HG03135 (cell line): ENCODE data around the gene KRTAP10-7.
"Not testable (repeated sequence)": the region's sequence is repeated elsewhere in the genome, so short reads cannot be mapped to it uniquely, and the experiment has no call there.

Experiments used
- ATAC-seq: cut with Tn5 transposase; IDR thresholded peaks from one replicate; pipeline ENCODE4 v1.9.1; 2021; ENCODE audit warnings: mild to moderate bottlenecking, moderate library complexity; ENCODE audit not compliant: unreplicated experiment

Gene KRTAP10-7

GRCh38 chr21:44590311-44590721 lies 10.1 kb upstream of the KRTAP10-7 start:
- no peak for ATAC-seq

DNA sequence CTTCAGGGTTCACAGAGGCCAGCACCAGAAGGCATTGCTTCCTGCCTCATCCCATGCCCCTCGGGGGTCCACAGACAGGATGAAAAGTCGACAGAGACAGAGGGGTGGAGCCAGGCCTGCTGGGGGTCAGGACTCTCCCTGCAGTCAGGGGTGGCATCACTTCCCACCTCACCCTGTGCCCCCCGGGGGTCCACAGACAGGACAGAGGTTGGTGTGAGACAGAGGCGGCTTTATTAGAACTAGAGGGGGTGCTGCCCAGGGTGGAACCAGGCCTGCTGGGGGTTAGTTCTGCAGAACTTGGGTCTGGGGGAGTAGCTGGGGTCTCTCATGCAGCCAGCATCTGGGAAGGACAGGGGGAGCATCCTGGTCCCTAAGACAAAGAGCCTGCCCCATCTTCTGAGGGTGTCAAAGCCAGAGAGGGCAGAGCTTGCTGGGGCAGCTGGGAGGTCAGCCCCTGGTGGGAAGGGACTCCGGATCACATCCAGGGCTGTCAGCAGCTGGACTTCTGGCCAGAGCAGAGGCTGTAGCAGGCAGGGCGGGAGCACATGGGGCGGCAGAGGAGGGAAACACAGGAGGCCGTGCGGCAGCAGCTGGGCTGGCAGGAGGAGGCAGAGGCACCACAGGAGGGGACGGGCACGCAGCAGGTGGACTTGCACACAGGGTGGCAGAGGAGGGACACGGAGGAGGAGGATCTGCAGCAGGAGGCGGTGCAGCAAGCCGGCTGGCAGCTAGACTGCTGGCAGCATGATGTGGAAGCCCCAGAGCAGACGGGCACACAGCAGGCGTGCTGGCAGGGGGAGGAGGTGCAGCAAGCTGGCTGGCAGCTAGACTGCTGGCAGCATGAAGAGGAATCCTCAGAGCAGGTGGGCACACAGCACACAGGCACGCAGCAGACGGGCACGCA lies 9.2 kb upstream of the KRTAP10-7 start:
- not testable (repeated sequence) for ATAC-seq

GRCh38 chr21:44591801-44592130 lies 8.6 kb upstream of the KRTAP10-7 start:
- not testable (repeated sequence) for ATAC-seq

- no peak for ATAC-seq
These were observed 7.7 kb upstream of the KRTAP10-7 start, which contains the start of gene KRTAP10-6 for GRCh38 chr21:44592446-44593311. TSS of gene KRTAP10-6 (minus strand) at chr21:44592505. CDS start at chr21:44592484, 21 bp downstream.

DNA sequence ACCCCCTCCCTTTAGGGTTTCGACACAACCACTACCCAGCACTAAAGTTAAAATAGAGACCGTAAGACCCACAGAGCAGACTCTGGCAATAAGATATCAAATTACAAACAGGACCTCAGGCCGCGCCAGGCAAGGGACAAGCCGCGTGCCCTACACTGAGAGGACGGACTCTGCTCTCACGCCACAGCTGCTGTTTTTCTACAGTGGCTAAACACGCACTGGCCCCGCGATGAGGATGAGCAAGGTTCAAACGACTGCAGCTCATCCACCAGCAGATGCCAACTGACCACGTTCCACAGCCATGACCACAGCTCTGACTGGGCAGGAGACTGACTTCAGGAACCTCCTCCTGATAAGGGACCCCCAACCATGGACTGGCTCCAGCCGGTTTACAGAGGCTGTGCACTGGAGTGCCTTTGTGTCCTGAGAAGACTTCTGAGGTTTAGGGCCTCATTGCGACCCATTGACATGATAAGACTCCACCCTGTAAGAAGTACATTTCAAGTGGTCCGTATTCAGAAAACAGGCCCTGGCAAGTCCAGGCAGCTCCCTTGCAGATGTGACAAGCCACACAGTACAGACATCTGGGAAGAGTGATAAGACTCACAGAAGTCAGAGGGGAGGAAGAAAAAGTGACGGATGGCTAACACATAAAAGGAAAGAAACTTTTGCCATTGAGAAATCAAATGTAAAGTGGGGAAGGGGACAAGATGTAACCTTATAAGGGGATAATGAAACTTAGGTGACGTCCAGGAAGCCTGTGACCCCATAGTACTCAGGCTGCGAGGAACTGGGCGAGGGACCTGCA lies 6.6 kb upstream of the KRTAP10-7 start:
- no peak for ATAC-seq

DNA sequence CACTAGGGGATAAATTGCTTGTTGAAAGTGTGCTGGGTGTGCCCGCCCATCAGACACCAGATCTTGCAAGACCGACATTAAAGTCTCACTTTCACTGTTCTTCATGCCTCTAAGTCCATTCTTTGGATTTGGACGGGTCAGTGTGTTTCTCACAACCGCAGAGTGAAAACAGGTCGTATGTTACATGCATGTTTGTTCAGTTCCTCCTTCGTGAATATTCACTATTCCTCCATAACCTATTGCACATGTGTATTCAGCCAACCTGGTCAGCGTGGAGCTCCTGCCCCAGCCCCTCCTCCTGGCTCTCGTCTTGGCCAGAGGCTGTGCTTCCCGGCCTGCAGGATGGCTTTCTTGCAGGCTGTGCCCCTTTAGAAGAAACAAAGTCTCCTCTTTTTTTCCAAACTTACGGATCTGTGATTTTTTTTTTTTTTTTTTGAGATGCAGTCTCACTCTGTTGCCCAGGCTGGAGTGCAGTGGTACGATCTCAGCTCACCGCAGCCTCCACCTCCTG lies 5.9 kb upstream of the KRTAP10-7 start:
- ATAC-seq, result no peak

GRCh38 chr21:44595524-44595923 lies 4.9 kb upstream of the KRTAP10-7 start:
- no peak for ATAC-seq

DNA sequence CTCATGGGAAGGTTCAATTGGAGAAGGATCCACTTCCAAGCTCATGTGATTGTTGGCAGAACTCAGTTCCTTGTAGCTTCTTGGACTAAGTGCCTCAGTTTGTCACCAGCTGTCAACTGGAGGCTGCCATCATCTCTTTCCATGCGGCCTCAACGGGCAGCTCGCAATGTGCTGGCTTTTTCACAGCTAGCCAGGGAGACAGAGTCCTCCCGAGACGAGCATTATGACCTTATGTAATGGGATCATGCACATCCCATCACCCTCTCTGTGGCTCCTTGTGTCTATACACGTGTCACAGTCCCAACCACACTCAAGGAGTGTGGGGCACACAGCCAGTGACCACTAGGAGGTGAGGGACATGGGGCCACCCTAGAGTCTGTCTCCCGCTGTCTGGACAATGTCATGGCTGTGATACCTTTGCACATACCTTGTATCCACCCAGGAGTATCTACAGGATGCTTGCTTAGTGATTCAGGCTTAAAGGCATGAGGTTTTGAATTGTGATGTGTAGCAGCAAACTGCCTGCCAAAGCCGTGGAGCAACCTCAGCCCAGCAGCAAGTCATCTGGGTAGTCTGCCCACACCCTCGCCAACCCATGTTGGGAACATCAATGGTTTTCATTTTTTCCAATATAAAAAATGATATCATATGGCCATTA lies 4.2 kb upstream of the KRTAP10-7 start:
- no peak for ATAC-seq

GRCh38 chr21:44598061-44598460 lies 2.3 kb upstream of the KRTAP10-7 start:
- no peak for ATAC-seq

- ATAC-seq, result no peak
These were observed 950 bp upstream of the KRTAP10-7 start for GRCh38 chr21:44599264-44600029.

GRCh38 chr21:44601091-44601490 lies 694 bp downstream of the KRTAP10-7 start:
- ATAC-seq, result not testable (repeated sequence)

- no peak for ATAC-seq
These were observed 1.4 kb downstream of the KRTAP10-7 start for GRCh38 chr21:44601596-44602462.

DNA sequence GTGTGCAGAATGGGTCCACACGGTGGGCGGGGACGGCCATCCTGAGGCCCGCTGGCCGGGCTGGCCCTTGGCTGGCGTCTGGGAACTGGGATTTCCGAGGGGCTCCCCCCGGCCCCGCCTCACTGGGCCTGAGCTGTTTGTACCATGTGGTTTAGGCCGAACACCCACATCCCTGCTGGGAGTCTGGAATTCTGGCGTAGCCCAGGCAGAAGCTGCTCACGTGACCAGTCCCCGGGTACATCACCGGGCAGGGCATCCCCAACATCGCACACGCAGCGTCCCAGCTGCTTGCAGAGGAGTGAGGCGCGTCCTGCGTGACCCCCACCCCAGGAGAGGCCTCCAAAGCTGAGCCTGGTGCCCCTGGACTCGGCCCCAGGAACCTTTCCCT lies 2.1 kb downstream of the KRTAP10-7 start:
- ATAC-seq, result no peak

- no peak for ATAC-seq
These were observed 2.9 kb downstream of the KRTAP10-7 start for GRCh38 chr21:44603109-44603875.

- no peak for ATAC-seq
These were observed 3.5 kb downstream of the KRTAP10-7 start for GRCh38 chr21:44603911-44604310.

DNA sequence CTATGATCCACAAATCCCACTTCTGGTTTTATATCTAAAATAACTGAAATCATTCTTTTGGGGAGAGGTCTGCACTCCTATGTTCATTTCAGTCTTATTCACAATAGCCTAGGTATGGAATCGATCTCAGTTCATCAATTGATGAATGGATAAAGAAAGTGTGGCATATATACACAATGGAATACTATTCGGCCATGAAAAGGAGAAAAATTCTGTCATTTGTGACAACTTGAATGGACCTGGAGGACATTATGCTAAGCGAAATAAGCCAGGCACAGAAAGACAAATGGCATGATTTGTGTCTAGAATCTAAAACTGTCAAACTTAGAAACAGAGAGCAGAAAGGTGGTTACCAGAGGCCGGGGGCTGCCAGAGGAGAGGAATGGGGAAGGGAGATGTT lies 6.1 kb downstream of the KRTAP10-7 start:
- no peak for ATAC-seq

DNA sequence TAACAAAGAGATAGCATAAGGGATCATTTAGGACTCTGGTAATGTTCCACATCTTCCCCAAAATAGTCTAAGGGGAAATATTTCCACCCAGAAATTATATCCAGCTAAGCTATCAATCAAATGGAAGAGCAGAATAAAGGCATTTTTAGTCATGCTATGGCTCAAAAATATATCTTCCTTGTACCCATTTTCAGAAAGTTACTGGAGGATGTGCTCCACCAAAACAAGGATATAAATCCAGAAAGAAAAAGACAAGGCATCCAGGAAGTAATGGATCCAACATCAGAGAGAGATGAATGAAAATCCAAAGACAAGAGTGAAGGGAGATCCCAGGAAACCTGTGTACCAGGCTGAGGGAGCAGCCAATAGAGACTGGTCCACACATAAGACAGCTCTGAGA lies 8.8 kb downstream of the KRTAP10-7 start:
- no peak for ATAC-seq
